Omental fat pad (tissue), 4 donors: ENCODE results near the gene RAB4A. TPM values are rescaled to one million over a fixed set of nuclear protein-coding genes. Genes with fewer than 3 reads are reported as not detected.

Experiments used
- ATAC-seq: fragments of 150-250 bp; one replicate; pipeline ENCODE4 v1.9.1; 2016; ENCODE audit warnings: mild to moderate bottlenecking, moderate library complexity; ENCODE audit not compliant: low FRiP score
- DNase-seq: peaks from one replicate; pipeline ENCODE4 v3.0.0-alpha.2; 2019; ENCODE audit warnings: low spot score
- total RNA-seq, 4 donors: library from RNA; depleted of rRNA; stranded (reverse); fragments of >200 nt; gene quantifications; one replicate each; pipeline ENCODE4 v1.1.0, GENCODE V29; 2016
- TF ChIP-seq, protein P1 (sequence below), 3 donors: fragments of 450-650 bp; IDR thresholded peaks; one replicate each; pipeline ENCODE4 v1.5.1; 2016 to 2017; ENCODE audit warnings: antibody characterized with exemption in 3 of 3, mild to moderate bottlenecking in 3 of 3, moderate library complexity in 2 of 3

Gene RAB4A
- total RNA-seq, 4 donors from 2014 or later = 20.5 to 30.9 (median 30.0) TPM

DNA sequence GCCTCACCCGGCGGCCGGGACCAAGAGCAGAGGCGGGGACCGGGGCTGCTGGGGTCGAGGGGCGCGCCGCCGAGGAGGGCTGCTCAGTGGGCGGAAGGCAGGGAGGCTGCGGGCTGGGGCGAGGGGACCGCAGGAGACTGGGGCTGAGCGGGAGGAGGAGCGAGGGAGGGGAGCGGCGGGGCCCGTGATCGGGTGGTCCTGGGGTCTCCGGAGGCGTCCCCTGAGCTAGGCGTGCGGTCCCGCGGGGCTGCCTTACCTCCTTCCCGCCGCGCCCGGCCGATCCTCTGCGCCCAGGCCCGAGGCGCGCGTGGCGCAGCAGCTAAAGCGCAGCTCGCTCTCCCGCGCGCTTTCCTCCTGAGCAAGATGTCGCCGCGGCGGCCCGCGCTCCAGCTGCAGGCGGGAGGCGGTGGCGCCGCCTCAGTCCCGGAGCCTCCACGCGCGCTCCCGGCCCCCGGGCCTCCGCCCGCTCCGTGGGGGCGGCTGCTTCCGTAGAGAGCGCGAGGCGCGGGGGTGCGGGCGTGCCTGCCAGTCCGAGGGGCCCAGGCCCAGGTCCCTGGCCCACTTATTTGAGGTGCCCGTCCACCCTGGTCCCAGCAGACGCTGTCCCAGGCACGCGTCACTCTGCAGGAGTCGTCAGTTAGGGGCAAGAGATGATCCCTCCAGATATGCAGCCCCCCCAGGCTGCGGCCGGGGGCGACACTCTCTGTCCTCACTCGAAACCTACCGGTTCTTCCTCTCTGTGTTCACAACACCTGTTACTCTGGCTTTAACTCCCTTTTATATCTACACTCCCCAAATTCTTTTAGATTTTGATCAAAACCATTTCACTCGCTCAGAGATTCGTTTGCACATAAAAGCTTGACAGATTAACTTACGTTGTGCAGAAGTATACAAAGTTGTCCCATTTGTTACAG, 72.0 kb downstream of the RAB4A start, which contains the start of gene CCSAP:
Gene CCSAP, minus strand, starts transcription at position 392 of the 914 bp plus-strand sequence. CDS start 582 bp downstream, outside the sequence.
- TF ChIP-seq, protein P1, sequence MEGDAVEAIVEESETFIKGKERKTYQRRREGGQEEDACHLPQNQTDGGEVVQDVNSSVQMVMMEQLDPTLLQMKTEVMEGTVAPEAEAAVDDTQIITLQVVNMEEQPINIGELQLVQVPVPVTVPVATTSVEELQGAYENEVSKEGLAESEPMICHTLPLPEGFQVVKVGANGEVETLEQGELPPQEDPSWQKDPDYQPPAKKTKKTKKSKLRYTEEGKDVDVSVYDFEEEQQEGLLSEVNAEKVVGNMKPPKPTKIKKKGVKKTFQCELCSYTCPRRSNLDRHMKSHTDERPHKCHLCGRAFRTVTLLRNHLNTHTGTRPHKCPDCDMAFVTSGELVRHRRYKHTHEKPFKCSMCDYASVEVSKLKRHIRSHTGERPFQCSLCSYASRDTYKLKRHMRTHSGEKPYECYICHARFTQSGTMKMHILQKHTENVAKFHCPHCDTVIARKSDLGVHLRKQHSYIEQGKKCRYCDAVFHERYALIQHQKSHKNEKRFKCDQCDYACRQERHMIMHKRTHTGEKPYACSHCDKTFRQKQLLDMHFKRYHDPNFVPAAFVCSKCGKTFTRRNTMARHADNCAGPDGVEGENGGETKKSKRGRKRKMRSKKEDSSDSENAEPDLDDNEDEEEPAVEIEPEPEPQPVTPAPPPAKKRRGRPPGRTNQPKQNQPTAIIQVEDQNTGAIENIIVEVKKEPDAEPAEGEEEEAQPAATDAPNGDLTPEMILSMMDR (IDR thresholded peaks at IDR 0.05) = no peak
- DNase-seq = no peak
- peak; percentile 55 for ATAC-seq

GRCh38 chr1:229344139-229344538, 73.2 kb downstream of the RAB4A start:
- ATAC-seq (no peak), DNase-seq (no peak)
- TF ChIP-seq, protein P1 (IDR thresholded peaks at IDR 0.05) = no peak

DNA sequence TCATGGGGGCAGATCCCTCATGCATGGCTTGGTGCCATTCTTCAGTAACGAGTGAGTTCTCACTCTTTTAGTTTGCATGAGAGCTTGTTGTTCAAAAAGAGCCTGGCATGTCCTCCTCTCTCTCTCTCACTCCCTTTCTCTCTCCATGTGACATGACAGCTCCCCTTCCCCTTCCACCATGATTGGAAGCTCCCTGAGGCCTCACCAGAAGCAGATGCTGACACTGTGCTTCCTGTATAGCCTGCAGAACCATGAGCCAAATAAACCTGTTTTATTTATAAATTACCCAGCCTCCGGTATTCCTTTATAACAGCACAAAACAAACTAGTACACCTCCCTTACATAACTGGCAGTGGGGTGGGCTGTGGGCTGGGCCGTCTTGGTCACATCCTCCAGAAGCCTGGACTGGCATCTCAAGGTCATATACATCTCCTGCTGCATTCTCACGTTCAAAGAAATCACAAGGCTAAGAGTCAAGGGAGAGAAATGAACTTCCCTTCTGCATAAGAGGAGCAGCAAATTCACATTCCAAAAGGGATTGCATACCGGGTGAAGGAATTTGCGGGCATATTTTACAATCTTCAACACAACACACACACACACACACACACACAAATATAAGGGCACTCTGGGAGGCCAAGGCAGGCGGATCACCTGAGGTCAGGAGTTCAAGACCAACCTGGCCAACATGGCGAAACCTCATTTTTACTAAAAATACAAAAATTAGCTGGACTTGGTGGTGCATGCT, 74.2 kb downstream of the RAB4A start:
- ATAC-seq = no peak
- no peak for DNase-seq
- TF ChIP-seq, protein P1 (IDR thresholded peaks at IDR 0.05) = no peak

- TF ChIP-seq, protein P1 (IDR thresholded peaks at IDR 0.05) = no peak
- DNase-seq (no peak), ATAC-seq (no peak)
Measured at GRCh38 chr1:229347528-229347927, 76.6 kb downstream of the RAB4A start.

- DNase-seq = no peak
- ATAC-seq = no peak
- TF ChIP-seq, protein P1 (IDR thresholded peaks at IDR 0.05) = no peak
Measured at GRCh38 chr1:229349463-229350385, 78.8 kb downstream of the RAB4A start.

DNA sequence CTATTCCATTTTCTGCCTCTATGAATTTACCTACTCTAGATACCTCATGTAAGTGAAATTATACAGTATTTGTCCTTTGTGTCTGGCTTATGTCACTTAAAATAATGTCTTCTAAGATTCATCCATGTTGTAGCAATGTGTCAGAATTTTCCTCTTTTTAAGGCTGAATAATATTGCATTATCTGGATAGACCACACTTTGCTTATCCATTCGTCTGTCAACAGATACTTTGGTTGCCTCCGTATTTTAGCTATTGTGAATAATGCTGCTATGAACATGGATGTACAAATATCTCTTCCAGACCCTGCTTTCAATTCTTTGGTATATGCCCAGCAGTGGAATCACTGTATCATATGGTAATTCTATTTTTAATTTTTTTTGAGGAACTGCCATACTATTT, 82.1 kb downstream of the RAB4A start:
- TF ChIP-seq, protein P1 (IDR thresholded peaks at IDR 0.05) = no peak
- ATAC-seq (no peak), DNase-seq (no peak)
